CD14-positive monocyte (primary cell): ENCODE results near the gene TBXAS1. TPM values are rescaled to one million over a fixed set of nuclear protein-coding genes. Genes with fewer than 3 reads are reported as not detected.

ENCODE experiments used
- DNase-seq, 3 donors: peaks; one replicate each; pipeline ENCODE4 v3.0.0-alpha.2; 2011 to 2022
- H2AFZ ChIP-seq: 2 replicates; pipeline ENCODE4 v1.6.0; 2012; ENCODE audit warnings: mild to moderate bottlenecking, low read depth, low read length, inconsistent platforms; ENCODE audit not compliant: insufficient read depth, poor library complexity, severe bottlenecking
- H3K27ac ChIP-seq, 2 donors: 1 replicate in 1 of 2; 2 replicates in 1 of 2; pipeline ENCODE4 v1.5.1; 2012 to 2013; ENCODE audit warnings: low read length in 2 of 2, control low read depth in 1 of 2, inconsistent platforms in 1 of 2, low read depth in 1 of 2, mild to moderate bottlenecking in 1 of 2
- H3K27me3 ChIP-seq, 2 donors: one replicate each; pipeline versions ENCODE4 v1.6.0 to v1.6.1; 2011 to 2013; ENCODE audit warnings: low read length in 2 of 2; ENCODE audit not compliant: control insufficient read depth in 2 of 2, insufficient read depth in 2 of 2
- H3K36me3 ChIP-seq, 2 donors: replicated peaks in 1 of 2; 1 replicate in 1 of 2; 2 replicates in 1 of 2; pipeline versions ENCODE4 v1.5.1 to v1.6.1; 2012 to 2013; ENCODE audit warnings: low read length in 2 of 2, control low read depth in 1 of 2, inconsistent platforms in 1 of 2, mild to moderate bottlenecking in 1 of 2; ENCODE audit not compliant: insufficient read depth in 2 of 2, control insufficient read depth in 1 of 2
- H3K4me1 ChIP-seq, 2 donors: 1 replicate in 1 of 2; 2 replicates in 1 of 2; pipeline versions ENCODE4 v1.5.1 to v1.6.1; 2012 to 2013; ENCODE audit warnings: low read length in 2 of 2, control low read depth in 1 of 2, inconsistent platforms in 1 of 2, mild to moderate bottlenecking in 1 of 2, moderate library complexity in 1 of 2; ENCODE audit not compliant: insufficient read depth in 2 of 2, control insufficient read depth in 1 of 2
- H3K4me2 ChIP-seq: replicated peaks from 2 replicates; pipeline ENCODE3; 2012; ENCODE audit warnings: low read length, moderate library complexity, mild to moderate bottlenecking; ENCODE audit not compliant: poor library complexity, severe bottlenecking; ENCODE audit errors: extremely low read depth
- H3K4me3 ChIP-seq, 3 experiments: fragments of 200-600 bp in 1 of 3; sonication (generic) in 1 of 3; replicated peaks in 1 of 3; 1 replicate in 2 of 3; 2 replicates in 1 of 3; pipeline ENCODE4 v1.5.1; 2011 to 2013; ENCODE audit warnings: low read length in 3 of 3, mild to moderate bottlenecking in 3 of 3, control low read depth in 2 of 3, low read depth in 2 of 3, inconsistent platforms in 1 of 3, moderate library complexity in 1 of 3
- H3K79me2 ChIP-seq: 2 replicates; pipeline ENCODE4 v1.6.0; 2012; ENCODE audit warnings: mild to moderate bottlenecking, control low read depth, inconsistent platforms, low read length, moderate library complexity; ENCODE audit not compliant: insufficient read depth
- H3K9ac ChIP-seq: 2 replicates; pipeline ENCODE4 v1.6.0; 2017; ENCODE audit warnings: low read length, mild to moderate bottlenecking; ENCODE audit not compliant: insufficient read depth, poor library complexity, severe bottlenecking
- H3K9me3 ChIP-seq, 2 donors: replicated peaks in 1 of 2; 1 replicate in 1 of 2; 2 replicates in 1 of 2; pipeline versions ENCODE4 v1.5.1 to v1.6.1; 2012 to 2013; ENCODE audit warnings: low read length in 2 of 2, control low read depth in 1 of 2; ENCODE audit not compliant: control insufficient read depth in 1 of 2, insufficient read depth in 1 of 2
- H4K20me1 ChIP-seq: 2 replicates; pipeline ENCODE4 v1.6.0; 2012; ENCODE audit warnings: mild to moderate bottlenecking, low read length, control low read depth, moderate library complexity; ENCODE audit not compliant: insufficient read depth
- H3K27ac Mint-ChIP-seq, 7 donors: one replicate each; pipeline ENCODE4 v1.8.0; 2020; ENCODE audit warnings: mild to moderate bottlenecking in 7 of 7, mixed read lengths in 7 of 7, moderate library complexity in 6 of 7, inconsistent platforms in 2 of 7
- H3K27me3 Mint-ChIP-seq, 3 donors: one replicate each; pipeline ENCODE4 v1.8.0; 2021 to 2022; ENCODE audit warnings: low read depth in 3 of 3, mild to moderate bottlenecking in 3 of 3, mixed read lengths in 3 of 3, moderate library complexity in 3 of 3, inconsistent platforms in 1 of 3
- H3K36me3 Mint-ChIP-seq, 2 donors: one replicate each; pipeline ENCODE4 v1.8.0; 2020; ENCODE audit warnings: mixed read lengths in 2 of 2, inconsistent platforms in 1 of 2, mild to moderate bottlenecking in 1 of 2
- H3K4me1 Mint-ChIP-seq: one replicate; pipeline ENCODE4 v1.8.0; 2020; ENCODE audit warnings: mild to moderate bottlenecking, mixed read lengths
- H3K4me3 Mint-ChIP-seq, 2 donors: one replicate each; pipeline ENCODE4 v1.8.0; 2020; ENCODE audit warnings: mild to moderate bottlenecking in 2 of 2, mixed read lengths in 2 of 2, moderate library complexity in 1 of 2
- H3K9me3 Mint-ChIP-seq, 7 donors: one replicate each; pipeline ENCODE4 v1.8.0; 2020 to 2022; ENCODE audit warnings: mixed read lengths in 7 of 7, mild to moderate bottlenecking in 6 of 7, moderate library complexity in 6 of 7, inconsistent platforms in 2 of 7
- WGBS: methylation state at CpG from one replicate; pipeline ENCODE4 v1.1.5; 2013; ENCODE audit warnings: missing lambda C conversion rate; ENCODE audit not compliant: insufficient coverage; 5-methylcytosine and 5-hydroxymethylcytosine counted together
- intact Hi-C, 2 donors: fragments of 100-400 bp; cut with micrococcal nuclease; formaldehyde crosslinking; loops; one replicate each; pipeline versions ENCODE4 v1.15.0 to v1.15.1; 2023
- polyA plus RNA-seq, 3 donors: library from polyadenylated mRNA; depleted of rRNA in 1 of 3; unstranded in 2 of 3; stranded (reverse) in 1 of 3; fragments of 300-500 nt in 2 of 3; fragments of >200 nt in 1 of 3; fragmentation: Illumina TruSeq in 2 of 3; gene quantifications; 1 replicate in 2 of 3; 2 replicates in 1 of 3; pipeline ENCODE4 v1.2.3, GENCODE V29; 2012 to 2021
- TF ChIP-seq, protein P1 (sequence below): fragments of 200-600 bp; IDR thresholded peaks from one replicate; pipeline ENCODE4 v1.8.0; 2022; ENCODE audit warnings: antibody characterized with exemption, mild to moderate bottlenecking

Gene TBXAS1
- polyA plus RNA-seq, 3 donors, result 289 to 335 (median 298) TPM

DNA sequence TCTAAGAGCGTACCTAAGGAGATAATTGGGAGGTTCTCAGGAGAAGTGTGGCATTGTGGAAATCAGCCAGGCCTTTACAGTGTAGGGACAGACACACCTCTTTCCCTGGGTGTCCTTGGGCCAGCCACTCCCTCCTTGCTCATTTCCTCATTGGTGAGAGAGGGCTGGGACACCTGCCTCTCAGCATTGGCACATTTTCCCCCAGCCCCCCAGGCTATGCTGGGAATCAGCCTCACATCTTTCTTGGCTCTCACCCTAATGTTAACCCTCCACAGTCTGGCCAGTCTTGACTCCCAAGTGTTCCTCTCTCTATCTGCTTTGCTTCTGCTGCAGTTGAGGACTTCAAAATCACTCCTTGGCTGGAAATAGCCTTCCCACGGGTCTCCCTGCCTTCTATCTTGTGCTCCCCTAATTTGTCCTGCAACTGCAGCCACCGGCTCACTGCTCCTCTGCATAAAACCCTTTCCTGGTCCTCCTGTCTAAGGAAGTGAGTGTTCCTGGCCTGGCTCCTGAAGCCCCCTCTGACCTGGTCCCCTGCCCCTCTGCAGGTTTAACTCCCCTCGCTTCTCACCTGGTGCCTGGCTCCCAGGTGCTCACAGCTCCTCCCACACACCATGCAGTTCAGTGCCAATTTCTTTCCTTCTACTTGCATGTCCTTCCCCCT, 15.8 kb downstream of the TBXAS1 start:
- no peak overlapping the region for H2AFZ ChIP-seq
- H3K27ac Mint-ChIP-seq, result peak overlapping the region in 4 of 7 donors; percentile 5 to 73 (median 18)
- peaks cover 0 to 6% (median 4%) of the 10 kb centered on the region in 7 donors for H3K9me3 Mint-ChIP-seq
- H3K4me1 Mint-ChIP-seq, result peaks cover 59% of the 10 kb centered on the region
- H3K36me3 Mint-ChIP-seq, result peaks cover 79% of the 10 kb centered on the region in 2 donors
- peaks cover 99% of the 10 kb centered on the region for H3K79me2 ChIP-seq
- no peak for DNase-seq
- H3K4me2 ChIP-seq, result no peak overlapping the region
- peaks cover 0 to 4% of the 10 kb centered on the region in 2 donors for H3K9me3 ChIP-seq
- peaks cover 0 to 2% (median 1%) of the 10 kb centered on the region in 3 donors for H3K27me3 Mint-ChIP-seq
- no peak overlapping the region for H3K9ac ChIP-seq
- intact Hi-C loops, result no loop called here
- H3K4me3 Mint-ChIP-seq, result no peak overlapping the region
- WGBS, result 96% methylated on average over 4 of the region's 4 CpGs
- peaks cover 99% of the 10 kb centered on the region for H4K20me1 ChIP-seq
- peaks cover 41 to 97% of the 10 kb centered on the region in 2 donors for H3K36me3 ChIP-seq
- no peak overlapping the region for H3K4me3 ChIP-seq
- H3K4me1 ChIP-seq, result peaks cover 21 to 29% of the 10 kb centered on the region in 2 donors
- no peaks in the 10 kb centered on the region for H3K27me3 ChIP-seq
- peak overlapping the region in 1 of 2 donors; percentile 25 for H3K27ac ChIP-seq
- TF ChIP-seq, protein P1, sequence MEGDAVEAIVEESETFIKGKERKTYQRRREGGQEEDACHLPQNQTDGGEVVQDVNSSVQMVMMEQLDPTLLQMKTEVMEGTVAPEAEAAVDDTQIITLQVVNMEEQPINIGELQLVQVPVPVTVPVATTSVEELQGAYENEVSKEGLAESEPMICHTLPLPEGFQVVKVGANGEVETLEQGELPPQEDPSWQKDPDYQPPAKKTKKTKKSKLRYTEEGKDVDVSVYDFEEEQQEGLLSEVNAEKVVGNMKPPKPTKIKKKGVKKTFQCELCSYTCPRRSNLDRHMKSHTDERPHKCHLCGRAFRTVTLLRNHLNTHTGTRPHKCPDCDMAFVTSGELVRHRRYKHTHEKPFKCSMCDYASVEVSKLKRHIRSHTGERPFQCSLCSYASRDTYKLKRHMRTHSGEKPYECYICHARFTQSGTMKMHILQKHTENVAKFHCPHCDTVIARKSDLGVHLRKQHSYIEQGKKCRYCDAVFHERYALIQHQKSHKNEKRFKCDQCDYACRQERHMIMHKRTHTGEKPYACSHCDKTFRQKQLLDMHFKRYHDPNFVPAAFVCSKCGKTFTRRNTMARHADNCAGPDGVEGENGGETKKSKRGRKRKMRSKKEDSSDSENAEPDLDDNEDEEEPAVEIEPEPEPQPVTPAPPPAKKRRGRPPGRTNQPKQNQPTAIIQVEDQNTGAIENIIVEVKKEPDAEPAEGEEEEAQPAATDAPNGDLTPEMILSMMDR, result no peak

DNA sequence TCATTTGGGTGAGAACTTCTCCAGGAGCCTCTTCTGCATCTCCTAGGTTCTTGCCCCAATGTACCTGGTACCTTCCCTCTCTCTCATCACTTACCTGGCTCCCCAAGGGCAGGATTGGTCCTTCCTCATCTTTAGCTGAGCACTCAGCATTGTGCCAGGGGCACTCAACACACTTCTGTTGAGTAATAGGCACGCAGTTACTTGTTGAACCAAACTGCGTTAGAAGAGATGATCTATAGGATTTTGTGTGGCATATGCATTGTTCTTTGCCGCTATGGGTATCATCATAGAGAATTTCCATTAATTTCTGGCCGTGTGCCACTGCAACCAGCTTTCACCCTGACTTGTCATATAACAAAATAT, 16.4 kb downstream of the TBXAS1 start:
- intact Hi-C loops, result no loop called here
- Mint-ChIP-seq H3K27me3 (peaks cover 0 to 2% (median 1%) of the 10 kb centered on the region in 3 donors), H3K27ac (peak overlapping the region in 3 of 7 donors; percentile 7 to 73 (median 28)), H3K36me3 (peaks cover 79% of the 10 kb centered on the region in 2 donors), H3K4me1 (peaks cover 60% of the 10 kb centered on the region), H3K9me3 (peaks cover 0 to 6% (median 4%) of the 10 kb centered on the region in 7 donors), H3K4me3 (no peak overlapping the region)
- Histone ChIP-seq H3K79me2 (peaks cover 99% of the 10 kb centered on the region), H3K36me3 (peaks cover 36 to 97% of the 10 kb centered on the region in 2 donors), H3K4me3 (no peak overlapping the region), H3K4me2 (no peak overlapping the region), H4K20me1 (peaks cover 99% of the 10 kb centered on the region), H3K4me1 (peaks cover 21 to 29% of the 10 kb centered on the region in 2 donors), H3K9ac (no peak overlapping the region), H3K9me3 (peaks cover 0 to 4% of the 10 kb centered on the region in 2 donors), H3K27me3 (no peaks in the 10 kb centered on the region), H2AFZ (no peak overlapping the region), H3K27ac (no peak overlapping the region)
- no peak for DNase-seq
- TF ChIP-seq, protein P1, result no peak
- no CpG with 5 or more reads among the region's 4 CpGs for WGBS
